Measurements from ENCODE around the gene EVPL.

EVPL gene

GRCh38 chr17:76005263-76006149, 21.6 kb downstream of the EVPL start (continued):
- peak; percentile 60 for TF ChIP-seq ZEB2 (tag by site-specific recombination; IDR thresholded peaks at IDR 0.05)
- no peak for TF ChIP-seq SCRT1 (tag by site-specific recombination; IDR thresholded peaks at IDR 0.05; ENCODE audit: borderline replicate concordance)
- TF ChIP-seq GLIS2 (tag by site-specific recombination; IDR thresholded peaks at IDR 0.05): 0 out of 2 replicates have a peak, but pooled peaks have one; percentile 20
- TF ChIP-seq, protein P1, sequence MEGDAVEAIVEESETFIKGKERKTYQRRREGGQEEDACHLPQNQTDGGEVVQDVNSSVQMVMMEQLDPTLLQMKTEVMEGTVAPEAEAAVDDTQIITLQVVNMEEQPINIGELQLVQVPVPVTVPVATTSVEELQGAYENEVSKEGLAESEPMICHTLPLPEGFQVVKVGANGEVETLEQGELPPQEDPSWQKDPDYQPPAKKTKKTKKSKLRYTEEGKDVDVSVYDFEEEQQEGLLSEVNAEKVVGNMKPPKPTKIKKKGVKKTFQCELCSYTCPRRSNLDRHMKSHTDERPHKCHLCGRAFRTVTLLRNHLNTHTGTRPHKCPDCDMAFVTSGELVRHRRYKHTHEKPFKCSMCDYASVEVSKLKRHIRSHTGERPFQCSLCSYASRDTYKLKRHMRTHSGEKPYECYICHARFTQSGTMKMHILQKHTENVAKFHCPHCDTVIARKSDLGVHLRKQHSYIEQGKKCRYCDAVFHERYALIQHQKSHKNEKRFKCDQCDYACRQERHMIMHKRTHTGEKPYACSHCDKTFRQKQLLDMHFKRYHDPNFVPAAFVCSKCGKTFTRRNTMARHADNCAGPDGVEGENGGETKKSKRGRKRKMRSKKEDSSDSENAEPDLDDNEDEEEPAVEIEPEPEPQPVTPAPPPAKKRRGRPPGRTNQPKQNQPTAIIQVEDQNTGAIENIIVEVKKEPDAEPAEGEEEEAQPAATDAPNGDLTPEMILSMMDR (tag by site-specific recombination; IDR thresholded peaks at IDR 0.05): peak; percentile 90
- TF ChIP-seq KLF8 (tag by site-specific recombination; IDR thresholded peaks at IDR 0.05): no peak
- peak; percentile 34; the same call in 1 of the 2 replicates for TF ChIP-seq SP3 (tag by site-specific recombination; IDR thresholded peaks at IDR 0.05)
- no peak for TF ChIP-seq ZNF140 (tag by site-specific recombination; IDR thresholded peaks at IDR 0.05)
- 0 out of 2 replicates have a peak, but pooled peaks have one; percentile 42 for TF ChIP-seq ZNF600 (tag by site-specific recombination; IDR thresholded peaks at IDR 0.05)
- TF ChIP-seq ZNF654 (tag by site-specific recombination; IDR thresholded peaks at IDR 0.05; ENCODE audit: low read depth): peak; percentile 93
- TF ChIP-seq ZNF169 (tag by site-specific recombination; IDR thresholded peaks at IDR 0.05): no peak
- TF ChIP-seq IKZF3 (tag by site-specific recombination; IDR thresholded peaks at IDR 0.05): 0 out of 2 replicates have a peak, but pooled peaks have one; percentile 27
- TF ChIP-seq ZNF776 (tag by site-specific recombination; IDR thresholded peaks at IDR 0.05; ENCODE audit: borderline replicate concordance): no peak
- TF ChIP-seq ZSCAN16 (tag by site-specific recombination; IDR thresholded peaks at IDR 0.05): no peak
- no peak for TF ChIP-seq ZBTB6 (tag by site-specific recombination; IDR thresholded peaks at IDR 0.05)
- peak; percentile 31 for TF ChIP-seq PATZ1 (tag by site-specific recombination; IDR thresholded peaks at IDR 0.05)
- TF ChIP-seq KLF1 (tag by site-specific recombination; IDR thresholded peaks at IDR 0.05): peak; percentile 44; the same call in 1 of the 2 replicates
- peak; percentile 56 for TF ChIP-seq ZNF335 (tag by site-specific recombination; conservative IDR thresholded peaks at IDR 0.05)
- TF ChIP-seq ZNF2 (tag by site-specific recombination; IDR thresholded peaks at IDR 0.05): no peak

DNA sequence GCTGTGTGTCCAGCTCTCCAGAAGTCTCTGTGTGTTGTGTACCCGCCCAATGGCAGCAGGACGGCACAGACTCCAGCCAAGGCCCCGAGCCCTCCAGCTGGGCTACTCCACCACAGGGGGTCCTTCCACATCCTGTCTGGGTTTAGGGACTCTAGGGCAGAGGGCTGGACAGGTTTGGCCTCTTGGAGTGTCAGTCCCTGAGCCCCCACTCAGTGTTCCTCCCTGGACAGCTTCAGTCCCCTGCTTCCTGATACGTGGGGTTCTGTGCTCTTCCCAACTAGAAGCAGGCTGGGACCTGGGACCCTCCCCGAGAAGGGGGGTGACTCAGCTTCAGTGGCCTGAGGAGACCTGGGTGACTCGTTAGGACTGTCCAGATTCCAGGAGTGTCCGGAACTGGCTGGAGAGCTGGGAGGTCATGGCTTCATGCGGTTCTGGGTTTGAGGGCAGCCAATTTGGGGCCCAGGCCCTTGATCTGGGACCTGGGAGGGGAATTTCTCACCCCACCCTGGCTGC, 22.3 kb downstream of the EVPL start:
- Histone ChIP-seq H3K36me3 (ENCODE audit: control insufficient read depth in 2 of 2, insufficient read depth in 1 of 2, low read length in 2 of 2) (peaks cover 0 to 4% of the 10 kb centered on the region in 2 experiments; a peak in 1 of 3 replicates), H3K4me3 (ENCODE audit: low read depth, low read length) (no peak overlapping the region), H3K27ac (ENCODE audit: extremely low read depth, low read depth, low read length) (no peak overlapping the region), H3K4me1 (ENCODE audit: control insufficient read depth, insufficient read depth, low read length) (no peaks in the 10 kb centered on the region), H3K9me3 (ENCODE audit: control insufficient read depth, insufficient read depth, low read depth, low read length) (no peaks in the 10 kb centered on the region)
- POLR2A ChIA-PET: interaction anchor here (0.6 to 2.2 kb wide), 5 partner anchors 17 to 100 kb away, joined by 3 to 23 read pairs (median 5); partner anchors contain the start of genes ACOX1, MRPL38 and TEN1
- TF ChIP-seq ZNF174 (tag by site-specific recombination; IDR thresholded peaks at IDR 0.05): no peak
- peak; percentile 52 for TF ChIP-seq ZIC2 (tag by site-specific recombination; IDR thresholded peaks at IDR 0.05)
- TF ChIP-seq KLF8 (tag by site-specific recombination; IDR thresholded peaks at IDR 0.05): no peak
- CTCF ChIA-PET: interaction anchor here (0.6 to 12.1 kb wide), 34 partner anchors 9 to 295 kb away, joined by 3 to 224 read pairs (median 4); partner anchors contain the start of genes EXOC7, MRPL38 and TRIM65

All from HEK293 (cell line).